HG03159 (cell line): ENCODE measurements around the gene BMS1.
"Not testable (repeated sequence)": the region's sequence is repeated elsewhere in the genome, so short reads cannot be mapped to it uniquely, and the experiment has no call there.

Experiments used
- ATAC-seq: cut with Tn5 transposase; IDR thresholded peaks from one replicate; pipeline ENCODE4 v1.9.1; 2021; ENCODE audit warnings: mild to moderate bottlenecking, moderate library complexity; ENCODE audit not compliant: unreplicated experiment

BMS1 gene

GRCh38 chr10:42783181-42783549 lies 570 bp downstream of the BMS1 start:
- no peak for ATAC-seq

DNA sequence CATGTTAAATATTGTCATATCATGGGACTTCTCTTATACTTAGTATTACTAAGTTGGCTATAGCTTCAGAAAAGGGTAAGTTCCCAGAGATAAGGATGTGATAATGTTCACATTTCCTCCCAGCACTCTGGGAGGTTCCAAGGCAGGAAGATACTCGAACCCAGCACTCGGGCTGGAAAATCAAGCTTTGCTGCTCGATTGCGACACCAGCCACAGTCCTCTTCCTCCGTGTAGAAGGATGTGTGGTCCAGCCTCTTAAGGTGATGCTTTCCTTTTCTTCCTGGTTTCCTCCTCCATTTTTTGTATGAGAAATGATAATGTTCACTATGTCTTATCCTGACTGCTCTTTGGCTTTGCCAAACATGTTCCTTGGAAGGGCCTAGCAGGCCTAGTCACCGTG lies 3.2 kb downstream of the BMS1 start:
- ATAC-seq = no peak

DNA sequence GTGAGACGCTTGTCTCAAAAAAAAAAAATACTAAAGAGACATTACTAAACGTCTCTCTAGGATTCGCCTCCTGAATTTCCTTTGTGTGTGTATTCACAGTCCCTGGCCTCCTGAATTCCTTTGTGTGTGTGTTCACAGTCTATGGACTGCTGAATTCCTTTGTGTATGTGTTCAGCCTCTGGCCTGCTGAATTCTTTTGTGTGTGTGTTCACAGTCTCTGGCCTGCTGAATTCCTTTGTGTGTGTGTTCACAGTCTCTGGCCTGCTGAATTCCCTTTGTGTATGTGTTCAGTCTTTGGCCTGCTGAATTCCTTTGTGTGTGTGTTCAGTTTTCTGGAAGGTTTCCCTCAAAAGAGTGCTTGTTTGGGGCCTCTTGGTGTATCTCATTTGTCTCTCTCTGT lies 8.2 kb downstream of the BMS1 start:
- no peak for ATAC-seq

- ATAC-seq = no peak
Observed at GRCh38 chr10:42795701-42796100, 13.1 kb downstream of the BMS1 start.

GRCh38 chr10:42801135-42801534 lies 18.5 kb downstream of the BMS1 start:
- no peak for ATAC-seq

DNA sequence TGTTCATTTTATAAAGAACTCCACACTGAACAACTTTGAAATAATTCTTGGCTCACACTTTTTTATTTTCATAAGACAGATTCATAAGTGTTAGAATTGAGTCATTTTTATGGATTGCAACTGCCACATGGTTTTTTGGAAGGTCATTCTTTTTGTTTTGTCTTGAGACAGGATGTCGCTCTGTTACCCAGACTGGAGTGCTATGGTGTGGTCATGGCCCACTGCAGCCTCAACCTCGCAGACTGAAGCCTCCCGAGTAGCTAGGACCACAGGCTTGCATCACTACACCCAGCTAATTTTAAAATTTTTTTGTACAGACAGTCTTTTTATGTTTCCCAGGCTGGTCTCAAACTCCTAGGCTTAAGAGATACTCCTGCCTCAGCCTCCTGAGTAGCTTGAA lies 20.3 kb downstream of the BMS1 start:
- ATAC-seq = no peak

GRCh38 chr10:42809676-42810075 lies 27.1 kb downstream of the BMS1 start:
- no peak for ATAC-seq

DNA sequence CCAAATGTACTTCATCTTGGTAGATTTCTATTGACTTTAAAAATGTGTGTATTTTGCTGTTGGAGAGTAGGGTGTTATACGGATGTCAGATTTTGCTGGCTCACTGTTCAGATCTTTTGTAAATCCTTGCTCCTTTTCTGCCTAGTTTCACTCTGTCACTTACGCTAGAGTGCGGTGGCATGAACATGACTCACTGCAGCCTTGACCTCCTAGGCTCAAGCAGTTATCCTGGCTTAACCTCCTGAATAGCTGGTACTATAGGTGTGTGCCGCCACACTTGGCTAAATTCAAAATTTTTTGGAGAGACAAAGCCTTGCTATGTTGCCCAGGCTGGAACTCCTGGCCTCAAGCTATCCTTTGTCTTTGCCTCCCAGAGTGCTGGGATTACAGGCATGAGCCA lies 29.4 kb downstream of the BMS1 start:
- no peak for ATAC-seq

DNA sequence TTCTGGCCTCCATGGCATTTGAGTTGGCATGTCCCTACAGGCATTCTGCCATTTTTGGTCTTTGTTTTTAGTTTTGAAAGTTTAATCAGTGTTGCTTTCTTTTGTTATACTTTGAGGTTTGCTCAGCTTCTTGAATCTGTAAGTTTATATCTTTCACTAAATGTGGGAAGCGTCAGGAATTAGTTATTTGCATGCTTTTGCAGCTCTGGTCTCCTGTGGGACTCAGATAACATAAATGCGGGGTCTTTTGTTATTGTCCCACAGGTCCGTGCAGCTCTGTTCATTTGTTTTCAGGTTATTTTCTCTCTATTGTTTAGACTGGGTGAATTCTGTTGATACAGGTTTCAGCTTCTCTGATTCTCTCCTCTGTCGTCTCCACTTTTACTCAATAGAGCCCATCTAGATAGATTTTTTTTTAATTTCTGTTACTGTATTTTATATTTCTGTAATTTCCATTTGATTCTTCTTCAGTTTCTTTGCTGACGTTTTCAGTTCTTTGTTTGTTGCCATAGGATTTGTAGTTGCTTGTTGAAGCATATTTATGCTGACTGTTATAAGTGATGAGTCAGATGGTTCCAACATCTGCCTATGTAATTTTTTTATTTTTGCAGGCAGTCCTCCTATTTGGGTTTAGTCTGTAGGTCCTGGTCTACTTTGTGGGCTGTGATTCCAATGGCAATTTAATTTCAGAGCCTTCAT lies 31.5 kb downstream of the BMS1 start:
- not testable (repeated sequence) for ATAC-seq

DNA sequence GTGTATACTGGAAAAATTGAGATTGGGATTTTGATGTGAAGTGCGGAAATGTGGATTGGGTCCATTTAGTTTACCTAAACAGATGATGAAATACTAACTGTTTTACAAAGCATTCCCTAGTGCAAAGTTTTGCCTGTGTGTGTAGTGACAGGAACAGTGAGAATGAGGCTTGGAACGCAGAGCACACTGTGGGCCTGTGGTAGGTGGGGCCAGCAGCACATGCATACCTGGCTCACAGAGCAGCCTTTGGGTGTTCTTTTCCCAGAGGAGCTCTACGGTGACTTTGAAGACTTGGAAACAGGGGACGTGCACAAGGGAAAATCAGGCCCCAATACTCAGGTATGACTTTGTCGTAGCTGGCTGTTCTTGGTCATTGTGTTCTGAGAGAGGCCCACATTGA lies 33.7 kb downstream of the BMS1 start:
- not testable (repeated sequence) for ATAC-seq

- no peak for ATAC-seq
Observed at GRCh38 chr10:42816912-42817311, 34.3 kb downstream of the BMS1 start.

DNA sequence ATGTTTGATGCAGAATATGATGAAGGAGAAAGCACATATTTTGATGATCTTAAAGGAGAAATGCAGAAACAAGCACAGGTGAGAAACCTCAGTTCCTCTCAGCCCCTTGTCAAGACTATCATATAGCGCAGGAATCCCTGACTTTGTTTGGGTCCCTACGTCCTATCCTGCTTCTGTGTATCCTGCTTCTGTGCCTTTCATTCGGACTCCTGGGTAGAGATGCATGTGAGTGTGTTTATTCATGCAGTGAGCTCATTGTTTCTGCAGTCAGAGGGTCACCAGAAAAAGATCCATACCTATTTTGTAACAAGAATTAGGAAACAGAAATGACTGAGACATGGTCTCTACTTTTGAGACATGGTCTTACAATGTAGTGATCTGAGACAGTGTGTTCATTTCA lies 34.8 kb downstream of the BMS1 start:
- ATAC-seq = not testable (repeated sequence)

DNA sequence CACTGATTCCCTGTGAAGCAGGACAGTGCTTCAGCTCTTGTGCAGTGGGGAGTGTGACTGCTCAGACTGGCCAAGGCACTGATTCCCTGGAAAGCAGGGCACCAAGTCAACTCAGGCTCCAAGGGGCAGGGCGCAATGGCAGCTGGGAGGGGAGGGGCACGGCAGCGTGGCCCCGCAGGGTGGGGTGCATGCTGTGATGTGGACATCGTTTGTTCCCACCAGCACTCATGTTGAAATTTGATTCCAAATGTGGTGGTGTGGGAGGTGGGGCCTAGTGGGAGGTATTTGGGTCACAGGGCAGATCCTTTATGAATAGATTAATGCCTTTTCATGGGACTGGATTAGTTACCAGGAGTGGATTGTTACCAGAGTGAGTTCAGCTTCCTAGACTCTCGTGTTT lies 44.2 kb downstream of the BMS1 start:
- ATAC-seq = not testable (repeated sequence)

DNA sequence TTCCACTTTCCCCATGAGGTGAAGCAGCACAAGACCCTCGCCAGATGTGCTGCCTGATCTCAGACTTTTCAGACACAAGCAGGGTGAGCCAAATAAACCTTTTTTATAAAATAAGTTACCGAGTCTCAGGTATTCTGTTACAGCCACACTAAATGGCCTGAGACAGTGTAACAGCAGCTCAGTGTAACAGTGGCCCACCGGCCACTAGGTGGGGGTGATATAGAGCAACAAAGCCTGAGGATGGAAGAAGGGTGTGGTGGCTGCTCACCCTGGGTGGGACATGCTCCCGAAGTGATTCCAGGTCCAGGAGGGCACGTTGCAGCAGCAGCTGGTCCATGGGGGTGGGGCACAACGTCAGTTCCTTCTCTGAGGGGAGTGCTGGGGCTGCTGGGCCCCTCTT lies 44.6 kb downstream of the BMS1 start:
- ATAC-seq = no peak

GRCh38 chr10:42828391-42828790 lies 45.8 kb downstream of the BMS1 start:
- ATAC-seq = not testable (repeated sequence)

- no peak for ATAC-seq
Observed at GRCh38 chr10:42830237-42830636, 47.6 kb downstream of the BMS1 start.

DNA sequence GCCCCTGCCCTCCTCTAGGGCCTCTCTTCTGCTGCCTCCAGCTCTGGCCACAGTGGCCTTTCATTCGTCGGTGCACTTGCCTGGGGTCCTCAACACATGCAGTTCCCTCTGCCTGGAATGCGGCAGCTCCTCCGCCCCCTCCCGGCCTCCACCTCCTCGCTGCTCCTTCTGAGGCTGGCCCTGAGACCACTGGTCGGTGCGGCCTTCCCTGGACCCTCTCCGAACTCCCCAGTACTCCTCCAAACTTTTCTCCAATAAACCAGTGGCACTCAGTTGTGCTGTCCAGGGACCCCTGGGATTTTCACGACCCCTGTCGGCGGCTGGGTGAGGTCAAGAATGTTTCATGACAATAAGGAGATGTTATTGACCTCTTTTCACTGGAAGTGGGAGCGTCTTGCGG lies 53.5 kb downstream of the BMS1 start:
- no peak for ATAC-seq

- ATAC-seq = no peak
Observed at GRCh38 chr10:42836771-42837468, 54.3 kb downstream of the BMS1 start.

- not testable (repeated sequence) for ATAC-seq
Observed at GRCh38 chr10:42844810-42845209, 62.2 kb downstream of the BMS1 start.

DNA sequence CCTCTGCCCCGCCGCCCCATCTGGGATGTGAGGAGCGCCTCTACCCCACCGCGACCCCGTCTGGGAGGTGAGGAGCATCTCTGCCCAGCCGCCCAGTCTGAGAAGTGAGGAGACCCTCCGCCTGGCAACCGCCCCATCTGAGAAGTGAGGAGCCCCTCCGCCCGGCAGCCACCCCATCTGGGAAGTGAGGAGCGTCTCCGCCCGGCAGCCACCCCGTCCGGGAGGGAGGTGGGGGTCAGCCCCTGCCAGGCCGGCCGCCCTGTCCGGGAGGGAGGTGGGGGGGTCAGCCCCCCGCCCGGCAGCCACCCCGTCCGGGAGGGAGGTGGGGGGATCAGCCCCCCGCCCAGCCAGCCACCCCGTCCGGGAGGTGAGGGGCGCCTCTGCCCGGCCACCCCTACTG lies 64.7 kb downstream of the BMS1 start:
- not testable (repeated sequence) for ATAC-seq

- no peak for ATAC-seq
Observed at GRCh38 chr10:42850931-42851330, 68.3 kb downstream of the BMS1 start.

DNA sequence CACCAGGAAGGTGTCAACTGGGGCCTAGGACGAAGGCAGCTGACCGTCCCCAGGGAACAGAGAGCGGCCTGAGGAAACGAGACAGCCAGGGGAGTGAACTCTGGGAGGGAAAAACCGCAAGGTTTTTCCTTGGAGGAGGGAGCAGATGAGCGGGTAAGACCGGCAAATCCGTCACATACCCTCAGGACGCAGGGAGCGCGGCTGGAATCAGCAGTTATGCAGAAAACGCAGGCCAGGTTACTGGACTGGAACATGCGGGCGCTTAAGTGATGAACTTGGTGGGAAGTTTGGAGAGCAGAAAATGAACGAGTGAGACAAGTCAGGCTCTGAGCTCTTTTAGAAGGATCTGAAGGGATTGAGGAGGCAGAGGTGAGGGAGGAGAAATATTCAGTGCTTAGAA lies 76.7 kb downstream of the BMS1 start:
- no peak for ATAC-seq

- ATAC-seq = not testable (repeated sequence)
Observed at GRCh38 chr10:42860016-42860415, 77.4 kb downstream of the BMS1 start.
